Measurements from ENCODE around the gene TMEM156. TPM values are rescaled to one million over a fixed set of nuclear protein-coding genes. Genes with fewer than 3 reads are reported as not detected.

TMEM156 gene
- total RNA-seq, 1 donor, result under 0.01 TPM

Other genes with a start within 250 kb of the TMEM156 start
- gene TLR10, start 249.4 kb downstream of the TMEM156 start, total RNA-seq, result not detected in 2 replicates
- 0.32 and 0.86 TPM in 2 replicates for gene TLR1, start 227.6 kb downstream of the TMEM156 start, total RNA-seq
- gene TLR6, start 175.6 kb downstream of the TMEM156 start, total RNA-seq, result 2.3 and 3.0 TPM in 2 replicates
- 426 and 471 TPM in 2 replicates for gene FAM114A1, start 164.6 kb downstream of the TMEM156 start, total RNA-seq
- gene KLHL5, start 29.8 kb upstream of the TMEM156 start, total RNA-seq, result 123 and 156 TPM in 2 replicates
- gene WDR19, start 150.1 kb upstream of the TMEM156 start, total RNA-seq, result 29.6 and 32.0 TPM in 2 replicates

Data from fibroblast of villous mesenchyme (primary cell).